Liver (tissue), 9 donors: Measurements from ENCODE around the gene ATXN7L1. TPM values are rescaled to one million over a fixed set of nuclear protein-coding genes. Genes with fewer than 3 reads are reported as not detected.

Experiments used
- DNase-seq: peaks from one replicate; pipeline ENCODE4 v3.0.0-alpha.2; 2017; ENCODE audit warnings: low spot score
- H3K27ac ChIP-seq, 2 donors: one replicate each; pipeline ENCODE4 v1.7.0; 2013; ENCODE audit warnings: inconsistent platforms in 2 of 2, low read length in 2 of 2, control low read depth in 1 of 2, low read depth in 1 of 2, mild to moderate bottlenecking in 1 of 2
- H3K27me3 ChIP-seq, 4 donors: one replicate each; pipeline versions ENCODE4 v1.6.1 to v1.7.0; 2013; ENCODE audit warnings: low read length in 3 of 4, inconsistent platforms in 1 of 4, mild to moderate bottlenecking in 1 of 4, moderate library complexity in 1 of 4; ENCODE audit not compliant: control insufficient read depth in 4 of 4, insufficient read depth in 4 of 4
- H3K36me3 ChIP-seq, 4 donors: one replicate each; pipeline versions ENCODE4 v1.6.1 to v1.7.0; 2013; ENCODE audit warnings: low read length in 3 of 4, mild to moderate bottlenecking in 3 of 4, low read depth in 1 of 4, moderate library complexity in 1 of 4; ENCODE audit not compliant: control insufficient read depth in 4 of 4, insufficient read depth in 3 of 4
- H3K4me1 ChIP-seq, 4 donors: one replicate each; pipeline versions ENCODE4 v1.6.1 to v1.7.0; 2013; ENCODE audit warnings: low read length in 3 of 4, mild to moderate bottlenecking in 3 of 4, moderate library complexity in 1 of 4; ENCODE audit not compliant: control insufficient read depth in 4 of 4, insufficient read depth in 4 of 4
- H3K4me3 ChIP-seq, 3 donors: one replicate each; pipeline versions ENCODE4 v1.6.1 to v1.7.0; 2013; ENCODE audit warnings: low read length in 3 of 3, control low read depth in 1 of 3, low read depth in 1 of 3, mild to moderate bottlenecking in 1 of 3
- H3K9ac ChIP-seq, 2 donors: one replicate each; pipeline ENCODE4 v1.7.0; 2013; ENCODE audit warnings: low read length in 2 of 2, mild to moderate bottlenecking in 2 of 2, moderate library complexity in 2 of 2, control low read depth in 1 of 2, low read depth in 1 of 2
- H3K9me3 ChIP-seq, 4 donors: one replicate each; pipeline versions ENCODE4 v1.6.1 to v1.7.0; 2013; ENCODE audit warnings: low read length in 3 of 4; ENCODE audit not compliant: control insufficient read depth in 4 of 4
- HNF4A ChIP-seq, 2 donors: conservative IDR thresholded peaks; 2 replicates each; pipeline ENCODE4 v1.6.1; 2016; ENCODE audit warnings: antibody characterized with exemption in 2 of 2, mild to moderate bottlenecking in 2 of 2
- HNF4G ChIP-seq: IDR thresholded peaks from 2 replicates; pipeline ENCODE4 v1.6.1; 2016; ENCODE audit warnings: antibody characterized with exemption
- JUND ChIP-seq, 2 donors: IDR thresholded peaks; 2 replicates each; pipeline ENCODE4 v1.6.1; 2016; ENCODE audit warnings: antibody characterized with exemption in 2 of 2
- MAX ChIP-seq: IDR thresholded peaks from 2 replicates; pipeline ENCODE4 v1.6.1; 2016; ENCODE audit warnings: antibody characterized with exemption
- RAD21 ChIP-seq, 2 donors: IDR thresholded peaks; 2 replicates each; pipeline ENCODE4 v1.6.1; 2016; ENCODE audit warnings: antibody characterized with exemption in 2 of 2, mild to moderate bottlenecking in 2 of 2
- RXRA ChIP-seq, 2 donors: IDR thresholded peaks; 2 replicates each; pipeline ENCODE4 v1.6.1; 2017 to 2018; ENCODE audit warnings: antibody characterized with exemption in 2 of 2, mild to moderate bottlenecking in 1 of 2
- SP1 ChIP-seq: IDR thresholded peaks from 2 replicates; pipeline ENCODE4 v1.6.1; 2018; ENCODE audit warnings: antibody characterized with exemption, mild to moderate bottlenecking
- WGBS: extraction: QIAGEN DNeasy Blood & Tissue Kit; methylation state at CpG from one replicate; pipeline ENCODE4 v1.1.7; 2013; 5-methylcytosine and 5-hydroxymethylcytosine counted together
- polyA plus RNA-seq, 2 donors: library from polyadenylated mRNA; stranded (reverse) in 1 of 2; unstranded in 1 of 2; fragments of 200-250 nt in 1 of 2; fragments of >200 nt in 1 of 2; fragmentation: Nextera tagmentation in 1 of 2; extraction: Ambion mirVana in 1 of 2; gene quantifications; one replicate each; pipeline versions ENCODE4 v1.2.1 to v1.2.3, GENCODE V29; 2013 to 2015
- total RNA-seq, 2 donors: library from RNA; depleted of rRNA; stranded (reverse); fragments of >200 nt; gene quantifications; one replicate each; pipeline ENCODE4 v1.2.3, GENCODE V29; 2014
- TF ChIP-seq, protein P1 (sequence below): IDR thresholded peaks from 2 replicates; pipeline ENCODE4 v1.6.1; 2016; ENCODE audit warnings: antibody characterized with exemption, mild to moderate bottlenecking
- TF ChIP-seq, protein P2 (sequence below): IDR thresholded peaks from 2 replicates; pipeline ENCODE4 v1.6.1; 2016; ENCODE audit warnings: antibody characterized with exemption
- TF ChIP-seq, protein P3 (sequence below): fragments of 150-350 bp; IDR thresholded peaks from 2 replicates; pipeline ENCODE4 v1.5.1; 2017; ENCODE audit warnings: improper control_type of control experiment, low read depth, low read length; ENCODE audit not compliant: missing input control
- donor health status: healthy.
- donor health status: healthy.
- donor health status: healthy.
- donor health status: healthy.
- donor health status: healthy.

ATXN7L1 gene
- total and polyA plus RNA-seq, 4 donors: 2.1 to 7.4 (median 5.3) TPM

GRCh38 chr7:105677410-105677730 is 199.0 kb downstream of the ATXN7L1 start (continued):
- TF ChIP-seq, protein P1, sequence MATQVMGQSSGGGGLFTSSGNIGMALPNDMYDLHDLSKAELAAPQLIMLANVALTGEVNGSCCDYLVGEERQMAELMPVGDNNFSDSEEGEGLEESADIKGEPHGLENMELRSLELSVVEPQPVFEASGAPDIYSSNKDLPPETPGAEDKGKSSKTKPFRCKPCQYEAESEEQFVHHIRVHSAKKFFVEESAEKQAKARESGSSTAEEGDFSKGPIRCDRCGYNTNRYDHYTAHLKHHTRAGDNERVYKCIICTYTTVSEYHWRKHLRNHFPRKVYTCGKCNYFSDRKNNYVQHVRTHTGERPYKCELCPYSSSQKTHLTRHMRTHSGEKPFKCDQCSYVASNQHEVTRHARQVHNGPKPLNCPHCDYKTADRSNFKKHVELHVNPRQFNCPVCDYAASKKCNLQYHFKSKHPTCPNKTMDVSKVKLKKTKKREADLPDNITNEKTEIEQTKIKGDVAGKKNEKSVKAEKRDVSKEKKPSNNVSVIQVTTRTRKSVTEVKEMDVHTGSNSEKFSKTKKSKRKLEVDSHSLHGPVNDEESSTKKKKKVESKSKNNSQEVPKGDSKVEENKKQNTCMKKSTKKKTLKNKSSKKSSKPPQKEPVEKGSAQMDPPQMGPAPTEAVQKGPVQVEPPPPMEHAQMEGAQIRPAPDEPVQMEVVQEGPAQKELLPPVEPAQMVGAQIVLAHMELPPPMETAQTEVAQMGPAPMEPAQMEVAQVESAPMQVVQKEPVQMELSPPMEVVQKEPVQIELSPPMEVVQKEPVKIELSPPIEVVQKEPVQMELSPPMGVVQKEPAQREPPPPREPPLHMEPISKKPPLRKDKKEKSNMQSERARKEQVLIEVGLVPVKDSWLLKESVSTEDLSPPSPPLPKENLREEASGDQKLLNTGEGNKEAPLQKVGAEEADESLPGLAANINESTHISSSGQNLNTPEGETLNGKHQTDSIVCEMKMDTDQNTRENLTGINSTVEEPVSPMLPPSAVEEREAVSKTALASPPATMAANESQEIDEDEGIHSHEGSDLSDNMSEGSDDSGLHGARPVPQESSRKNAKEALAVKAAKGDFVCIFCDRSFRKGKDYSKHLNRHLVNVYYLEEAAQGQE: no peak
- no peak for TF ChIP-seq HNF4G

- Histone ChIP-seq H3K36me3 (no peaks in the 10 kb centered on the region), H3K4me3 (no peak overlapping the region), H3K27ac (peak overlapping the region; percentile 22 to 65), H3K9ac (no peak overlapping the region), H3K4me1 (peaks cover 30 to 89% (median 81%) of the 10 kb centered on the region in 4 donors), H3K27me3 (no peaks in the 10 kb centered on the region), H3K9me3 (no peaks in the 10 kb centered on the region)
- TF ChIP-seq, protein P2, sequence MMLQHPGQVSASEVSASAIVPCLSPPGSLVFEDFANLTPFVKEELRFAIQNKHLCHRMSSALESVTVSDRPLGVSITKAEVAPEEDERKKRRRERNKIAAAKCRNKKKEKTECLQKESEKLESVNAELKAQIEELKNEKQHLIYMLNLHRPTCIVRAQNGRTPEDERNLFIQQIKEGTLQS: no peak
- peak in 1 of 2 donors; percentile 8 for TF ChIP-seq HNF4A (conservative IDR thresholded peaks at IDR 0.05)
- whole genome bisulfite sequencing: 26% methylated on average over 8 of the region's 8 CpGs
- DNase-seq: no peak
Observed at GRCh38 chr7:105675934-105676371, 200.4 kb downstream of the ATXN7L1 start.

- no peak overlapping the region for H3K9ac ChIP-seq
- peaks cover 25 to 73% (median 66%) of the 10 kb centered on the region in 4 donors for H3K4me1 ChIP-seq
Observed at GRCh38 chr7:105674200-105674920, 202.0 kb downstream of the ATXN7L1 start.

More at GRCh38 chr7:105674200-105674920, 202.0 kb downstream of the ATXN7L1 start:
- peak overlapping the region; percentile 73 to 77 for H3K27ac ChIP-seq
- no peaks in the 10 kb centered on the region for H3K27me3 ChIP-seq
- H3K4me3 ChIP-seq: no peak overlapping the region
- no peaks in the 10 kb centered on the region for H3K36me3 ChIP-seq
- WGBS: 27% methylated on average over 4 of the region's 4 CpGs
- no peak for DNase-seq
- TF ChIP-seq SP1 (peak; percentile 52), MAX (no peak), HNF4A (conservative IDR thresholded peaks at IDR 0.05) (peak; percentile 63 to 66), RAD21 (IDR thresholded peaks at IDR 0.05) (peak; percentile 21 to 30), JUND (IDR thresholded peaks at IDR 0.05) (peak in 1 of 2 donors; percentile 37), RXRA (IDR thresholded peaks at IDR 0.05) (peak; percentile 87 to 89), HNF4G (no peak)
- TF ChIP-seq, protein P3, sequence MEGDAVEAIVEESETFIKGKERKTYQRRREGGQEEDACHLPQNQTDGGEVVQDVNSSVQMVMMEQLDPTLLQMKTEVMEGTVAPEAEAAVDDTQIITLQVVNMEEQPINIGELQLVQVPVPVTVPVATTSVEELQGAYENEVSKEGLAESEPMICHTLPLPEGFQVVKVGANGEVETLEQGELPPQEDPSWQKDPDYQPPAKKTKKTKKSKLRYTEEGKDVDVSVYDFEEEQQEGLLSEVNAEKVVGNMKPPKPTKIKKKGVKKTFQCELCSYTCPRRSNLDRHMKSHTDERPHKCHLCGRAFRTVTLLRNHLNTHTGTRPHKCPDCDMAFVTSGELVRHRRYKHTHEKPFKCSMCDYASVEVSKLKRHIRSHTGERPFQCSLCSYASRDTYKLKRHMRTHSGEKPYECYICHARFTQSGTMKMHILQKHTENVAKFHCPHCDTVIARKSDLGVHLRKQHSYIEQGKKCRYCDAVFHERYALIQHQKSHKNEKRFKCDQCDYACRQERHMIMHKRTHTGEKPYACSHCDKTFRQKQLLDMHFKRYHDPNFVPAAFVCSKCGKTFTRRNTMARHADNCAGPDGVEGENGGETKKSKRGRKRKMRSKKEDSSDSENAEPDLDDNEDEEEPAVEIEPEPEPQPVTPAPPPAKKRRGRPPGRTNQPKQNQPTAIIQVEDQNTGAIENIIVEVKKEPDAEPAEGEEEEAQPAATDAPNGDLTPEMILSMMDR: no peak
- H3K9me3 ChIP-seq: no peaks in the 10 kb centered on the region
